Activated CD8-positive, alpha-beta memory T cell treated with anti-CD3 and anti-CD28 coated beads, Interleukin-2, amount 50 U/mL, for 24 hours (primary cell): ENCODE data around the gene SLC9A8.

Experiments
- DNase-seq: peaks from one replicate; pipeline ENCODE4 v3.0.0-alpha.2; 2020; ENCODE audit errors: extremely low read depth

Gene SLC9A8

GRCh38 chr20:49878977-49879376 lies 66.3 kb downstream of the SLC9A8 start:
- DNase-seq: no peak

- DNase-seq: no peak
Measured at GRCh38 chr20:49880177-49880576, 67.5 kb downstream of the SLC9A8 start.

- no peak for DNase-seq
Measured at GRCh38 chr20:49880724-49881445, 68.3 kb downstream of the SLC9A8 start.

- DNase-seq: no peak
Measured at GRCh38 chr20:49882171-49882970, 69.7 kb downstream of the SLC9A8 start.

- no peak for DNase-seq
Measured at GRCh38 chr20:49883246-49883802, 70.7 kb downstream of the SLC9A8 start.

GRCh38 chr20:49885558-49886332 lies 73.1 kb downstream of the SLC9A8 start:
- no peak for DNase-seq

GRCh38 chr20:49886571-49887213 lies 74.1 kb downstream of the SLC9A8 start:
- no peak for DNase-seq

- DNase-seq: no peak
Measured at GRCh38 chr20:49887251-49888211, 74.9 kb downstream of the SLC9A8 start.

- DNase-seq: peak; percentile 13
Measured at GRCh38 chr20:49888212-49889000, 75.8 kb downstream of the SLC9A8 start.

GRCh38 chr20:49889001-49889934 lies 76.6 kb downstream of the SLC9A8 start:
- no peak for DNase-seq

- no peak for DNase-seq
Measured at GRCh38 chr20:49889935-49890333, 77.3 kb downstream of the SLC9A8 start.

- no peak for DNase-seq
Measured at GRCh38 chr20:49890471-49891361, 78.1 kb downstream of the SLC9A8 start.

- no peak for DNase-seq
Measured at GRCh38 chr20:49891476-49892110, 79.0 kb downstream of the SLC9A8 start.

GRCh38 chr20:49892260-49892659 lies 79.6 kb downstream of the SLC9A8 start:
- no peak for DNase-seq

- no peak for DNase-seq
Measured at GRCh38 chr20:49892817-49893216, 80.2 kb downstream of the SLC9A8 start.

- no peak for DNase-seq
Measured at GRCh38 chr20:49893242-49894072, 80.8 kb downstream of the SLC9A8 start.
